ENCODE data around the gene AKAP3.

- TF ChIP-seq, protein P1, sequence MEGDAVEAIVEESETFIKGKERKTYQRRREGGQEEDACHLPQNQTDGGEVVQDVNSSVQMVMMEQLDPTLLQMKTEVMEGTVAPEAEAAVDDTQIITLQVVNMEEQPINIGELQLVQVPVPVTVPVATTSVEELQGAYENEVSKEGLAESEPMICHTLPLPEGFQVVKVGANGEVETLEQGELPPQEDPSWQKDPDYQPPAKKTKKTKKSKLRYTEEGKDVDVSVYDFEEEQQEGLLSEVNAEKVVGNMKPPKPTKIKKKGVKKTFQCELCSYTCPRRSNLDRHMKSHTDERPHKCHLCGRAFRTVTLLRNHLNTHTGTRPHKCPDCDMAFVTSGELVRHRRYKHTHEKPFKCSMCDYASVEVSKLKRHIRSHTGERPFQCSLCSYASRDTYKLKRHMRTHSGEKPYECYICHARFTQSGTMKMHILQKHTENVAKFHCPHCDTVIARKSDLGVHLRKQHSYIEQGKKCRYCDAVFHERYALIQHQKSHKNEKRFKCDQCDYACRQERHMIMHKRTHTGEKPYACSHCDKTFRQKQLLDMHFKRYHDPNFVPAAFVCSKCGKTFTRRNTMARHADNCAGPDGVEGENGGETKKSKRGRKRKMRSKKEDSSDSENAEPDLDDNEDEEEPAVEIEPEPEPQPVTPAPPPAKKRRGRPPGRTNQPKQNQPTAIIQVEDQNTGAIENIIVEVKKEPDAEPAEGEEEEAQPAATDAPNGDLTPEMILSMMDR (IDR thresholded peaks at IDR 0.05; ENCODE audit: insufficient read depth, low read depth, low read length) = no peak
- no peak for TF ChIP-seq EZH2 (IDR thresholded peaks at IDR 0.05; ENCODE audit: insufficient read depth, low read length)
Measured at GRCh38 chr12:4610481-4610880, 38.4 kb downstream of the AKAP3 start.
